Astrocyte (in vitro differentiated cells and primary cell): ENCODE measurements around the gene VEGFA.

Source experiments
- EZH2 ChIP-seq: IDR thresholded peaks from 2 replicates; pipeline ENCODE4 v1.6.1; 2012; ENCODE audit warnings: mild to moderate bottlenecking, low read length, inconsistent platforms; ENCODE audit not compliant: insufficient read depth
- TF ChIP-seq, protein P1 (sequence below): IDR thresholded peaks from 2 replicates; pipeline ENCODE4 v1.5.1; 2011; ENCODE audit warnings: low read depth, mild to moderate bottlenecking, inconsistent platforms, low read length, moderate library complexity; ENCODE audit not compliant: insufficient read depth

- TF ChIP-seq, protein P1, sequence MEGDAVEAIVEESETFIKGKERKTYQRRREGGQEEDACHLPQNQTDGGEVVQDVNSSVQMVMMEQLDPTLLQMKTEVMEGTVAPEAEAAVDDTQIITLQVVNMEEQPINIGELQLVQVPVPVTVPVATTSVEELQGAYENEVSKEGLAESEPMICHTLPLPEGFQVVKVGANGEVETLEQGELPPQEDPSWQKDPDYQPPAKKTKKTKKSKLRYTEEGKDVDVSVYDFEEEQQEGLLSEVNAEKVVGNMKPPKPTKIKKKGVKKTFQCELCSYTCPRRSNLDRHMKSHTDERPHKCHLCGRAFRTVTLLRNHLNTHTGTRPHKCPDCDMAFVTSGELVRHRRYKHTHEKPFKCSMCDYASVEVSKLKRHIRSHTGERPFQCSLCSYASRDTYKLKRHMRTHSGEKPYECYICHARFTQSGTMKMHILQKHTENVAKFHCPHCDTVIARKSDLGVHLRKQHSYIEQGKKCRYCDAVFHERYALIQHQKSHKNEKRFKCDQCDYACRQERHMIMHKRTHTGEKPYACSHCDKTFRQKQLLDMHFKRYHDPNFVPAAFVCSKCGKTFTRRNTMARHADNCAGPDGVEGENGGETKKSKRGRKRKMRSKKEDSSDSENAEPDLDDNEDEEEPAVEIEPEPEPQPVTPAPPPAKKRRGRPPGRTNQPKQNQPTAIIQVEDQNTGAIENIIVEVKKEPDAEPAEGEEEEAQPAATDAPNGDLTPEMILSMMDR, result no peak
- no peak for TF ChIP-seq EZH2
Observed at GRCh38 chr6:43809417-43810305, 39.6 kb downstream of the VEGFA start.
